Parathyroid adenoma (tissue), 2 donors: ENCODE measurements around the gene CCDC97.

Source experiments
- H2AFZ ChIP-seq: fragments of 300-600 bp; sonication (generic); one replicate; pipeline ENCODE4 v1.7.0; 2017; ENCODE audit warnings: antibody characterized with exemption, mild to moderate bottlenecking
- H3K27ac ChIP-seq: fragments of 300-600 bp; sonication (generic); one replicate; pipeline ENCODE4 v1.7.0; 2017
- H3K27me3 ChIP-seq: fragments of 300-600 bp; sonication (generic); one replicate; pipeline ENCODE4 v1.7.0; 2017; ENCODE audit warnings: low read length; ENCODE audit not compliant: control insufficient read depth, insufficient read depth
- H3K36me3 ChIP-seq: fragments of 300-600 bp; sonication (generic); one replicate; pipeline ENCODE4 v1.7.0; 2017; ENCODE audit warnings: low read length; ENCODE audit not compliant: control insufficient read depth, insufficient read depth
- H3K4me1 ChIP-seq: fragments of 300-600 bp; sonication (generic); one replicate; pipeline ENCODE4 v1.7.0; 2017; ENCODE audit warnings: control low read depth
- H3K4me2 ChIP-seq: fragments of 300-600 bp; sonication (generic); one replicate; pipeline ENCODE4 v1.7.0; 2017; ENCODE audit warnings: low read length
- H3K4me3 ChIP-seq: fragments of 300-600 bp; sonication (generic); one replicate; pipeline ENCODE4 v1.7.0; 2017; ENCODE audit warnings: low read depth, low read length
- H3K79me2 ChIP-seq: fragments of 300-600 bp; sonication (generic); one replicate; pipeline ENCODE4 v1.7.0; 2017; ENCODE audit warnings: control low read depth
- H3K9ac ChIP-seq: fragments of 300-600 bp; sonication (generic); one replicate; pipeline ENCODE4 v1.7.0; 2017; ENCODE audit warnings: mild to moderate bottlenecking
- H3K9me3 ChIP-seq: fragments of 300-600 bp; sonication (generic); one replicate; pipeline ENCODE4 v1.7.0; 2017; ENCODE audit warnings: low read length; ENCODE audit not compliant: control insufficient read depth
- TF ChIP-seq, protein P1 (sequence below): fragments of 300-600 bp; sonication (generic); IDR thresholded peaks from one replicate; pipeline ENCODE4 v1.7.0; 2017; ENCODE audit warnings: antibody characterized with exemption, mild to moderate bottlenecking
- donor health status: primary hyperparathyroidism.

The CCDC97 gene

DNA sequence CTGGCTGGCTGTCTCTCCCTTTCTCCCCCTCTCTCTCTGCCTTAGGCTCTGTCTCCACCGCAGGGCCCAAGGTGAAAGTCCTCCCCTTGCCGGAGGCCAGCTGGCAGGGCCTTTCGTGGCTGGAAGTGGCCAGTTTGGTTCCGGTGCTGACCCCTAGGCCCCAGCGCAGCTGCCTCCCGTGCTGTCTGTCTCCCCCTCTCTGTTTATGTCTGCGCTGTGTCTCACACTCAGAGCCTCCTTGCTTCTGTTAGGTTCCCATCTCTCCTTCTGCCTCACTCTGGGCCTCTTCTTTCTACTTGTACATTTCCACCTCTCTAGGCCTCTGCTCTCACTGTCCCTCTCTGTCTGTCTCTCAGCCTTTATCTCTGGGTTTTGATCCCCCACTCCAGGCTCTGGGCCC, 13.1 kb downstream of the CCDC97 start:
- Histone ChIP-seq H3K4me1 (peaks cover 22% of the 10 kb centered on the region), H3K4me3 (no peak overlapping the region), H2AFZ (no peak overlapping the region), H3K4me2 (no peak overlapping the region), H3K36me3 (no peaks in the 10 kb centered on the region), H3K79me2 (no peaks in the 10 kb centered on the region), H3K27ac (peak overlapping the region; percentile 59), H3K9me3 (no peaks in the 10 kb centered on the region), H3K27me3 (no peaks in the 10 kb centered on the region), H3K9ac (no peak overlapping the region)
- TF ChIP-seq, protein P1, sequence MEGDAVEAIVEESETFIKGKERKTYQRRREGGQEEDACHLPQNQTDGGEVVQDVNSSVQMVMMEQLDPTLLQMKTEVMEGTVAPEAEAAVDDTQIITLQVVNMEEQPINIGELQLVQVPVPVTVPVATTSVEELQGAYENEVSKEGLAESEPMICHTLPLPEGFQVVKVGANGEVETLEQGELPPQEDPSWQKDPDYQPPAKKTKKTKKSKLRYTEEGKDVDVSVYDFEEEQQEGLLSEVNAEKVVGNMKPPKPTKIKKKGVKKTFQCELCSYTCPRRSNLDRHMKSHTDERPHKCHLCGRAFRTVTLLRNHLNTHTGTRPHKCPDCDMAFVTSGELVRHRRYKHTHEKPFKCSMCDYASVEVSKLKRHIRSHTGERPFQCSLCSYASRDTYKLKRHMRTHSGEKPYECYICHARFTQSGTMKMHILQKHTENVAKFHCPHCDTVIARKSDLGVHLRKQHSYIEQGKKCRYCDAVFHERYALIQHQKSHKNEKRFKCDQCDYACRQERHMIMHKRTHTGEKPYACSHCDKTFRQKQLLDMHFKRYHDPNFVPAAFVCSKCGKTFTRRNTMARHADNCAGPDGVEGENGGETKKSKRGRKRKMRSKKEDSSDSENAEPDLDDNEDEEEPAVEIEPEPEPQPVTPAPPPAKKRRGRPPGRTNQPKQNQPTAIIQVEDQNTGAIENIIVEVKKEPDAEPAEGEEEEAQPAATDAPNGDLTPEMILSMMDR = no peak

DNA sequence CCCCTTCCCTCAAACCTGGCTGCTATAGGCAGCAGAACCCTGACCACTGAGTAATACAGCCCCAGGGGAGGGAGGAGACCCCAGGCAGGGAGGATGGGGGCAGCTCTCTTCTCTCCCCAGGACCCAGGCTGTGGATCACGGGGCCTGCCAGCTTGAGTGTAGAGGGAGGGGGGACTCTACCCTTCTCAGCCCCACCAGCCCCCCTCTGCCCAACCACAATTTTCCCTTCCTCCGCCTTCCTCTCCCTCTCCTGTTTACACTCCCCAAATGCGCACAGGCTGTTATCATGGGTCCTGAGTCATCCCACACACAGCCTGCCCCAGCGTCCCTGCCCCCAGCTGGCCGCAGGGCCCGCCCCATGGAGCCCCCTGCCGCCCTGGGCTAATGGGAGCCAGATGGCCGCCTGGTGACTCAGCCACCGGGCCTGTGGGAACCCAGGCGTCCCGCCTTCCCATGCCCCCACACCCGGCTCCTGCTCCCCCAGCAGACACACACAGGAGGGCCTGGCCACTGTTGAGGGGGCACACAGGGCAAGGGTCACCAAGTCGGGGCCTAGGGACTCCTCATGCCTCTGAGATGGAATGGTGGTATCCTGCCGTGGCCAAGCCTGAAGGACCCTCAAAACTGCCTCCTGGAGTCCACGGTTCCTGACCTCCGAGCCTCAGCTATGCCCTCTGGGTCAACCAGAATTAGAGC, 13.6 kb downstream of the CCDC97 start:
- Histone ChIP-seq H3K4me1 (peaks cover 22% of the 10 kb centered on the region), H3K27me3 (no peaks in the 10 kb centered on the region), H3K9me3 (no peaks in the 10 kb centered on the region), H3K4me3 (no peak overlapping the region), H3K27ac (peak overlapping the region; percentile 59), H3K9ac (no peak overlapping the region), H3K4me2 (no peak overlapping the region), H3K36me3 (no peaks in the 10 kb centered on the region), H3K79me2 (no peaks in the 10 kb centered on the region), H2AFZ (no peak overlapping the region)
- TF ChIP-seq, protein P1 = no peak

DNA sequence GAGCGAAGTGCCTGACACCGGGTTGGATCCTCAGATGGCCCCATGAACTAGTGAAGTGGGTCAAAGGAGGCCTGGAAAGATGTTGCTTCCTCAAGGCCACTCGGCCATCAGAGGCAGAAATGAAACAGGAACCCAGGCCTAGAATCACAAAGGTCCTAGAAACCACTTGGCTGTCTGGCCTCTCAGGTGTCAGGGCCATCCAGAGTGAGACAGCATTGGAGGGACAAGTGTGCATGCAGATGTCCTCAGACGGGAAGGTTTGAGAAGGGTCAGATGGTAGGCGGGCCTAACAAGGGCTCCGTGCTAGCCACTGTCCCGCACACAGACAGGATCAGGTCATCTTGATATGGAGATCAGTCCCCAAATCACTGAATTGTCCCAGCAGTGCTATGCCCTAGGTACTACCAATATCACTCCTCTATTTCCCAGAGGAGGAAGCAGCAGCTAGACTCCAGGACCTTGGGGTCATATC, 14.3 kb downstream of the CCDC97 start:
- no peaks in the 10 kb centered on the region for H3K9me3 ChIP-seq
- TF ChIP-seq, protein P1 = no peak
- H3K4me2 ChIP-seq = no peak overlapping the region
- H3K27me3 ChIP-seq = no peaks in the 10 kb centered on the region
- H3K9ac ChIP-seq = no peak overlapping the region
- H3K79me2 ChIP-seq = no peaks in the 10 kb centered on the region
- no peak overlapping the region for H3K4me3 ChIP-seq
- H3K36me3 ChIP-seq = no peaks in the 10 kb centered on the region
- H2AFZ ChIP-seq = no peak overlapping the region
- H3K27ac ChIP-seq = peak overlapping the region; percentile 59
- peaks cover 22% of the 10 kb centered on the region for H3K4me1 ChIP-seq

DNA sequence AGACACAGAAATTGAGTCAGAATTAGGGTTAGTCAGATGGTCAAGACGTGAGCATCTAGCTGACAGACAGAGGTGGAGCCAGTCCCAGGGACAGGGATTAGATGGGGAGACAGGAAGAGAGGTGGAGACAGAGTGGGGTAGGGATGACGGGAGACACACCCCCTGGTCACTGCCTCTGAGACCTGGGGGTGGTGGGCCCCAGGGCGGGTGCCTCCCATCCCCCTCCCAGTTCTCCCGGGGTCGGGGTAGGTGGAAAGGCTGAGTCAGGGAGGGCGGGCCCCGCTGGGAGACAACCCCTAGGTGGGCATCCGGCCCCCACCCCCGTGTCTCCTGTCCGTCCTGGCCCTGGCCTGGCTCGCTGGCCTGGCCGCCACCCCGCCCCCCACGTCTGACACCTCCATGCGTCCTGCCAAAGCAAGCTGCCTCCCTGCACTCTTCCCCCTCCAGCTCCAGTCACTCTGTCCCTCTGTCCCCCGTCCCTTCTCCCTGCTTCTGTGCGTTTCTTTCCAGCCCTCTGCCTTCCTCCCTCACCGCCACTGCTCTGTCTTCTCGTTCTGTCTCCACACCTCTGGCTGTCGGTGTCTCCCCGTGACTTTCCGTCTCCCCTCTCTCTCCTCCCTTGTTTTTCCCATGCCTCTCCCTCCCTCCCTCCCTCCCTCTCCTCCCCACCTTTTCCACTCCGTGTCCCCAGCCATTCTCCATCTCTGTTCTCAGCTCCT, 15.1 kb downstream of the CCDC97 start:
- Histone ChIP-seq H3K27me3 (no peaks in the 10 kb centered on the region), H3K36me3 (no peaks in the 10 kb centered on the region), H3K79me2 (no peaks in the 10 kb centered on the region), H3K9ac (no peak overlapping the region), H3K27ac (peak overlapping the region; percentile 59), H3K9me3 (no peaks in the 10 kb centered on the region), H2AFZ (peak overlapping the region; percentile 75), H3K4me3 (no peak overlapping the region), H3K4me2 (peak overlapping the region; percentile 8), H3K4me1 (peaks cover 22% of the 10 kb centered on the region)
- TF ChIP-seq, protein P1 = no peak
